Esophagus squamous epithelium (tissue), 4 donors: ENCODE measurements around the gene IL1B.

ENCODE experiments used
- POLR2A ChIP-seq, 4 donors: fragments of 450-650 bp; IDR thresholded peaks; one replicate each; pipeline ENCODE4 v1.6.1; 2017; ENCODE audit warnings: antibody characterized with exemption in 4 of 4, mild to moderate bottlenecking in 4 of 4, moderate library complexity in 3 of 4
- TF ChIP-seq, protein P1 (sequence below), 6 experiments: fragments of 450-650 bp in 4 of 6; fragments of 200-600 bp in 2 of 6; sonication (generic) in 2 of 6; IDR thresholded peaks; one replicate each; pipeline ENCODE4 v1.5.1; 2016 to 2019; ENCODE audit warnings: antibody characterized with exemption in 6 of 6, mild to moderate bottlenecking in 4 of 6, moderate library complexity in 4 of 6

DNA sequence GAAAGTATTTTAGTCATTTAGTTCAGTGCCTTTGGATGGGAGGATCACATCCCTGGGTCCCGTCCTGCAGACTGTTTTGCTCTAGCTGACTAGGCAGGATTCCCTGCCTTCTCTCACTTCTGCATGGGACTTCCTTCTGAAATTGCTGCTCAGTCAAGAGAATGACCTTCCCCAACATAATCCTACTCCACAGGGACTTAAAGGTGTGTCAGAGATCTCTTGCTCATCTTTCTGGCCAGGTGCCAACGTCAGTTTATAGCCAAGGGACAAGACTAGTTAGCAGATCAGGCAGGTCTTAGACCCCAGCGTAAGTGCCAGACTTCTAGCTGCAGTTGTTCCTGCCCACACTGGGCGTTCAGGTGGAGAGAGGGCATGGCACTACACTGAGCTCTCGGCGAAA is 9.5 kb upstream of the IL1B start:
- TF ChIP-seq, protein P1, sequence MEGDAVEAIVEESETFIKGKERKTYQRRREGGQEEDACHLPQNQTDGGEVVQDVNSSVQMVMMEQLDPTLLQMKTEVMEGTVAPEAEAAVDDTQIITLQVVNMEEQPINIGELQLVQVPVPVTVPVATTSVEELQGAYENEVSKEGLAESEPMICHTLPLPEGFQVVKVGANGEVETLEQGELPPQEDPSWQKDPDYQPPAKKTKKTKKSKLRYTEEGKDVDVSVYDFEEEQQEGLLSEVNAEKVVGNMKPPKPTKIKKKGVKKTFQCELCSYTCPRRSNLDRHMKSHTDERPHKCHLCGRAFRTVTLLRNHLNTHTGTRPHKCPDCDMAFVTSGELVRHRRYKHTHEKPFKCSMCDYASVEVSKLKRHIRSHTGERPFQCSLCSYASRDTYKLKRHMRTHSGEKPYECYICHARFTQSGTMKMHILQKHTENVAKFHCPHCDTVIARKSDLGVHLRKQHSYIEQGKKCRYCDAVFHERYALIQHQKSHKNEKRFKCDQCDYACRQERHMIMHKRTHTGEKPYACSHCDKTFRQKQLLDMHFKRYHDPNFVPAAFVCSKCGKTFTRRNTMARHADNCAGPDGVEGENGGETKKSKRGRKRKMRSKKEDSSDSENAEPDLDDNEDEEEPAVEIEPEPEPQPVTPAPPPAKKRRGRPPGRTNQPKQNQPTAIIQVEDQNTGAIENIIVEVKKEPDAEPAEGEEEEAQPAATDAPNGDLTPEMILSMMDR (IDR thresholded peaks at IDR 0.05), result no peak
- no peak for TF ChIP-seq POLR2A (IDR thresholded peaks at IDR 0.05)
